SJSA1 (cell line): ENCODE data around the gene ALDH1A2. TPM values are rescaled to one million over a fixed set of nuclear protein-coding genes. Genes with fewer than 3 reads are reported as not detected.
"Not testable (repeated sequence)": the region's sequence is repeated elsewhere in the genome, so short reads cannot be mapped to it uniquely, and the experiment has no call there.

Experiments used
- DNase-seq, 2 experiments: peaks; one replicate each; pipeline ENCODE4 v3.0.0-alpha.2; 2015 to 2020; ENCODE audit warnings: low spot score in 2 of 2, low read depth in 1 of 2
- H3K27ac ChIP-seq: fragments of 250-450 bp; sonication (Bioruptor Pico); 2 replicates; pipeline ENCODE4 v1.5.1; 2020; ENCODE audit warnings: mild to moderate bottlenecking, moderate library complexity
- H3K27me3 ChIP-seq: fragments of 250-450 bp; sonication (Bioruptor Pico); replicated peaks from 2 replicates; pipeline ENCODE4 v1.5.1; 2020; ENCODE audit warnings: mild to moderate bottlenecking, moderate library complexity
- H3K36me3 ChIP-seq: fragments of 250-450 bp; sonication (Bioruptor Pico); 2 replicates; pipeline ENCODE4 v1.5.1; 2020; ENCODE audit warnings: mild to moderate bottlenecking
- H3K4me1 ChIP-seq: fragments of 250-450 bp; sonication (Bioruptor Pico); replicated peaks from 2 replicates; pipeline ENCODE4 v1.6.1; 2021; ENCODE audit warnings: mild to moderate bottlenecking
- H3K4me3 ChIP-seq: fragments of 250-450 bp; sonication (Bioruptor Pico); 2 replicates; pipeline ENCODE4 v1.5.1; 2020; ENCODE audit warnings: mild to moderate bottlenecking
- H3K9me3 ChIP-seq: fragments of 250-450 bp; sonication (Bioruptor Pico); replicated peaks from 2 replicates; pipeline ENCODE4 v1.5.1; 2020; ENCODE audit warnings: mild to moderate bottlenecking
- total RNA-seq: library from RNA; depleted of rRNA; stranded (reverse); fragments of >200 nt; shearing (Covaris generic); gene quantifications from 2 replicates; pipeline ENCODE4 v1.2.3, GENCODE V29; 2014; rRNA removed

Gene ALDH1A2
- not detected in 2 replicates for total RNA-seq

GRCh38 chr15:58065445-58066041, at the start of gene ALDH1A2:
TSS of gene ALDH1A2 (minus strand) at chr15:58065711. CDS start at chr15:58065650, 61 bp downstream.
- H3K27me3 ChIP-seq: peaks cover 42% of the 10 kb centered on the region
- H3K4me3 ChIP-seq: peak within 1 kb of the TSS; percentile 23

GRCh38 chr15:58114812-58115211, 49.3 kb upstream of the ALDH1A2 start:
- DNase-seq: no peak

More at GRCh38 chr15:58065445-58066041, at the start of gene ALDH1A2:
- Histone ChIP-seq H3K27ac (no peak within 1 kb of the TSS), H3K9me3 (no peaks in the 10 kb centered on the region; the same call in 1 of the 2 replicates), H3K4me1 (peaks cover 6% of the 10 kb centered on the region), H3K36me3 (no peaks in the 10 kb centered on the region)
- no peak for DNase-seq

GRCh38 chr15:58114388-58114787, 48.9 kb upstream of the ALDH1A2 start:
- Histone ChIP-seq H3K9me3 (no peaks in the 10 kb centered on the region), H3K4me3 (no peak overlapping the region), H3K36me3 (no peaks in the 10 kb centered on the region), H3K4me1 (no peaks in the 10 kb centered on the region), H3K27me3 (no peaks in the 10 kb centered on the region), H3K27ac (no peak overlapping the region)
- no peak for DNase-seq

More at GRCh38 chr15:58114812-58115211, 49.3 kb upstream of the ALDH1A2 start:
- no peaks in the 10 kb centered on the region for H3K4me1 ChIP-seq
- H3K36me3 ChIP-seq: no peaks in the 10 kb centered on the region
- no peak overlapping the region for H3K27ac ChIP-seq
- no peaks in the 10 kb centered on the region for H3K27me3 ChIP-seq
- H3K4me3 ChIP-seq: no peak overlapping the region
- H3K9me3 ChIP-seq: no peaks in the 10 kb centered on the region

- not testable (repeated sequence) for DNase-seq, H3K27me3 ChIP-seq, H3K27ac ChIP-seq, H3K4me3 ChIP-seq, H3K9me3 ChIP-seq, H3K36me3 ChIP-seq, H3K4me1 ChIP-seq
Measured at GRCh38 chr15:58113358-58113757, 47.8 kb upstream of the ALDH1A2 start.

- Histone ChIP-seq H3K4me1 (no peaks in the 10 kb centered on the region), H3K27me3 (no peaks in the 10 kb centered on the region), H3K36me3 (no peaks in the 10 kb centered on the region), H3K9me3 (no peaks in the 10 kb centered on the region), H3K27ac (no peak overlapping the region), H3K4me3 (no peak overlapping the region)
- no peak for DNase-seq
Measured at GRCh38 chr15:58111718-58112104, 46.2 kb upstream of the ALDH1A2 start.

- Histone ChIP-seq H3K4me1 (no peaks in the 10 kb centered on the region), H3K9me3 (no peaks in the 10 kb centered on the region), H3K36me3 (no peaks in the 10 kb centered on the region), H3K27me3 (no peaks in the 10 kb centered on the region), H3K27ac (no peak overlapping the region), H3K4me3 (no peak overlapping the region)
- no peak for DNase-seq
Measured at GRCh38 chr15:58110999-58111717, 45.6 kb upstream of the ALDH1A2 start.

GRCh38 chr15:58109419-58109818, 43.9 kb upstream of the ALDH1A2 start:
- Histone ChIP-seq H3K9me3 (no peaks in the 10 kb centered on the region), H3K27me3 (no peaks in the 10 kb centered on the region), H3K4me1 (no peaks in the 10 kb centered on the region), H3K4me3 (no peak overlapping the region), H3K36me3 (no peaks in the 10 kb centered on the region), H3K27ac (no peak overlapping the region)
- DNase-seq: no peak

- Histone ChIP-seq H3K4me3 (no peak overlapping the region), H3K27ac (no peak overlapping the region), H3K27me3 (no peaks in the 10 kb centered on the region), H3K9me3 (no peaks in the 10 kb centered on the region), H3K4me1 (no peaks in the 10 kb centered on the region), H3K36me3 (no peaks in the 10 kb centered on the region)
- no peak for DNase-seq
Measured at GRCh38 chr15:58108117-58108516, 42.6 kb upstream of the ALDH1A2 start.

GRCh38 chr15:58103482-58103881, 38.0 kb upstream of the ALDH1A2 start:
- no peaks in the 10 kb centered on the region for H3K9me3 ChIP-seq
- no peaks in the 10 kb centered on the region for H3K4me1 ChIP-seq
- H3K36me3 ChIP-seq: no peaks in the 10 kb centered on the region
- no peak overlapping the region for H3K4me3 ChIP-seq
- no peak for DNase-seq
- no peak overlapping the region for H3K27ac ChIP-seq
- H3K27me3 ChIP-seq: peaks cover 16% of the 10 kb centered on the region

- DNase-seq: no peak
- Histone ChIP-seq H3K36me3 (no peaks in the 10 kb centered on the region), H3K4me3 (no peak overlapping the region), H3K27ac (no peak overlapping the region), H3K9me3 (no peaks in the 10 kb centered on the region), H3K27me3 (peaks cover 18% of the 10 kb centered on the region), H3K4me1 (no peaks in the 10 kb centered on the region)
Measured at GRCh38 chr15:58096529-58097084, 31.1 kb upstream of the ALDH1A2 start.

GRCh38 chr15:58095415-58095814, 29.9 kb upstream of the ALDH1A2 start:
- H3K4me3 ChIP-seq: no peak overlapping the region
- H3K27ac ChIP-seq: no peak overlapping the region
- H3K27me3 ChIP-seq: peaks cover 6% of the 10 kb centered on the region; the same call in 1 of the 2 replicates
- no peaks in the 10 kb centered on the region for H3K4me1 ChIP-seq
- no peaks in the 10 kb centered on the region for H3K36me3 ChIP-seq
- H3K9me3 ChIP-seq: no peaks in the 10 kb centered on the region
- DNase-seq: no peak

- H3K4me3 ChIP-seq: no peak overlapping the region
- H3K27ac ChIP-seq: no peak overlapping the region
- DNase-seq: no peak
- no peaks in the 10 kb centered on the region for H3K9me3 ChIP-seq
- H3K36me3 ChIP-seq: no peaks in the 10 kb centered on the region
- H3K27me3 ChIP-seq: peaks cover 6% of the 10 kb centered on the region; the same call in 1 of the 2 replicates
- no peaks in the 10 kb centered on the region for H3K4me1 ChIP-seq
Measured at GRCh38 chr15:58087871-58088270, 22.4 kb upstream of the ALDH1A2 start.

GRCh38 chr15:58086491-58086890, 21.0 kb upstream of the ALDH1A2 start:
- Histone ChIP-seq H3K36me3 (no peaks in the 10 kb centered on the region), H3K27ac (no peak overlapping the region), H3K4me3 (no peak overlapping the region), H3K4me1 (no peaks in the 10 kb centered on the region), H3K27me3 (peaks cover 6% of the 10 kb centered on the region; the same call in 1 of the 2 replicates), H3K9me3 (no peaks in the 10 kb centered on the region)
- no peak for DNase-seq

GRCh38 chr15:58083526-58083925, 18.0 kb upstream of the ALDH1A2 start:
- Histone ChIP-seq H3K4me3 (no peak overlapping the region), H3K36me3 (no peaks in the 10 kb centered on the region), H3K27ac (no peak overlapping the region), H3K4me1 (no peaks in the 10 kb centered on the region), H3K9me3 (no peaks in the 10 kb centered on the region), H3K27me3 (peaks cover 6% of the 10 kb centered on the region; the same call in 1 of the 2 replicates)
- no peak for DNase-seq
